Peyer's patch (tissue), 4 donors: ENCODE measurements around the gene PYGB.

Source experiments
- CTCF ChIP-seq, 6 experiments: fragments of 450-650 bp in 4 of 6; fragments of 200-600 bp in 2 of 6; sonication (generic) in 1 of 6; IDR thresholded peaks; one replicate each; pipeline ENCODE4 v1.5.1; 2017 to 2019; ENCODE audit warnings: antibody characterized with exemption in 6 of 6, mild to moderate bottlenecking in 3 of 6, moderate library complexity in 1 of 6
- POLR2A ChIP-seq, 2 donors: fragments of 450-650 bp; IDR thresholded peaks; one replicate each; pipeline ENCODE4 v1.5.1; 2017; ENCODE audit warnings: antibody characterized with exemption in 2 of 2, mild to moderate bottlenecking in 2 of 2, moderate library complexity in 2 of 2

- no peak for TF ChIP-seq CTCF (IDR thresholded peaks at IDR 0.05)
- no peak for TF ChIP-seq POLR2A (IDR thresholded peaks at IDR 0.05)
These were observed 38.0 kb upstream of the PYGB start for GRCh38 chr20:25209911-25210310.
